Embryonic facial prominence (tissue), 1 donor: Measurements from ENCODE around the gene CCDC167.
"Not testable (repeated sequence)": the region's sequence is repeated elsewhere in the genome, so short reads cannot be mapped to it uniquely, and the experiment has no call there.

Experiments
- DNase-seq: peaks from one replicate; pipeline ENCODE4 v3.0.0-alpha.2; 2016; ENCODE audit errors: extremely low spot score

The CCDC167 gene

DNA sequence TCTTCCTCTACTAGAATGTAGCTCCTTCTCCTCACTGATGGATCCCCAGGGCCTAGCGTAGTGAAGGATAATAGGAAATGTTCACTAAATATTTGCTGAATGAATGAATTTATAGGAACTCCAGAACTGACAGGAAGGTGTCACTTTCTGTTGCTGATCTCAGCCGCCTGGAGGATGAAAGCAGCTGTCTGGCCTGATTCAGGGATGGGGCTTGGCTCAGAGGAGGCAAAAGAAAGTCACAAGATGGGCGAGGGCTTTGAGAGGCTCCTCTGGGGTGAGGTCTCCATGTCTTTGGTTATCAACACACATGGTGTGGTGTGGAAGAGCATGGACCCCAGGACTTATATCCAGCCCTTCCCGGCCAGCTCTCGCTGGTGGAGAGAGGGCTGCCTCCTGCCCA is 11.5 kb upstream of the CCDC167 start:
- no peak for DNase-seq

DNA sequence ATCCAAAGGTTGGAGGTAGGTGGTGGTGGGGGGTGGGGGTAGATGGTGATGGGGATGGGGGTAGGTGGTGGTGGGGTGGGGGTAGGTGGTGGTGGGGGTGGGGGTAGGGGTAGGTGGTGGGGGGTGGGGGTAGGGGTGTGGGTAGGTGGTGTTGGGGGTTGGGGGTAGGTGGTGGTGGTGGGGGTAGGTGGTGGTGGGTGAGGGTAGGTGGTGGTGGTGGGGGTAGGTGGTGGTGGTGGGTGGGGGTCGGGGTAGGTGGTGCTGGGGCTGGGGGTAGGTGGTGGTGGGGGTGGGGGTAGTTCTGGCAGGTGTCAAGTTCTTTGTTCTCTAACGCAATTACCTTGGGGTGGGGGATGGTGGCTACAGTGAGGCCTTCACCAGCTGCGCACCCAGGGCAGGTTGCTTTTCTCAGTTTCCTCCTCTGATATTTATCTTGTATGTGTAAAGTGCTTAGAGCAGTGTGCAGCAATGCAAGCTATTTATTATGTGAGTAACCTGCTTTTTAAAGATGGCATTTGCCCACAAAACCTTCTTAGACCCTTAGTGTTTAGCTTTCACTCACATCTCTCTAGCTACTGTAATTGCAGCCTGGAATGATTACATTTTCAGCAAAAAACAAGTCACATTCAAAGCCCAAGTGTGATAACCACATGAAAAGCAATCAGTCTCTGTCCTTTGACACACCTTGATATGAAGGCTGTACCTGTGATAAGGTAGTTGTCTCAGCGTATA is 8.2 kb upstream of the CCDC167 start:
- DNase-seq, result no peak

DNA sequence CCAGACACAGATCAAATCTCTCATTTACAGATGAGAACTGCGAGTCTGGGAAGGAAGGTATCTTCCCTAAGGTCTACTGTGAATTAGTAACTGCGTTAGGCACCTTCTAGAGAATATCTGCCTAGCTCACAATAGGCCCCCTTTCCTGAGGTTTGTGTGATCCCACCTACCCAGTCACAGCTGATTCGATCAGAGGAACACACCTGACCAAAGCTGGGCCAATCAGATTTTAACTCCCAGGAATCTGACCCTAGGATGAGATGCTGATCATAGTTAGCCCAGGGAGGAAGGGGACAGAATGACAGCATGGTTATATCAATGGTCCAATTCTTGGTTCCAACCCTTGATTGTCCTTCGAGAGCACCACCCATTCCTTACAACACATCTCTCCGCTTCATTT is 7.4 kb upstream of the CCDC167 start:
- DNase-seq, result no peak

GRCh38 chr6:37506479-37506878 is 6.8 kb upstream of the CCDC167 start:
- no peak for DNase-seq

- no peak for DNase-seq
Measured at GRCh38 chr6:37504024-37504423, 4.3 kb upstream of the CCDC167 start.

GRCh38 chr6:37503309-37503965 is 3.7 kb upstream of the CCDC167 start:
- DNase-seq, result no peak

- no peak for DNase-seq
Measured at GRCh38 chr6:37502703-37503291, 3.1 kb upstream of the CCDC167 start.

DNA sequence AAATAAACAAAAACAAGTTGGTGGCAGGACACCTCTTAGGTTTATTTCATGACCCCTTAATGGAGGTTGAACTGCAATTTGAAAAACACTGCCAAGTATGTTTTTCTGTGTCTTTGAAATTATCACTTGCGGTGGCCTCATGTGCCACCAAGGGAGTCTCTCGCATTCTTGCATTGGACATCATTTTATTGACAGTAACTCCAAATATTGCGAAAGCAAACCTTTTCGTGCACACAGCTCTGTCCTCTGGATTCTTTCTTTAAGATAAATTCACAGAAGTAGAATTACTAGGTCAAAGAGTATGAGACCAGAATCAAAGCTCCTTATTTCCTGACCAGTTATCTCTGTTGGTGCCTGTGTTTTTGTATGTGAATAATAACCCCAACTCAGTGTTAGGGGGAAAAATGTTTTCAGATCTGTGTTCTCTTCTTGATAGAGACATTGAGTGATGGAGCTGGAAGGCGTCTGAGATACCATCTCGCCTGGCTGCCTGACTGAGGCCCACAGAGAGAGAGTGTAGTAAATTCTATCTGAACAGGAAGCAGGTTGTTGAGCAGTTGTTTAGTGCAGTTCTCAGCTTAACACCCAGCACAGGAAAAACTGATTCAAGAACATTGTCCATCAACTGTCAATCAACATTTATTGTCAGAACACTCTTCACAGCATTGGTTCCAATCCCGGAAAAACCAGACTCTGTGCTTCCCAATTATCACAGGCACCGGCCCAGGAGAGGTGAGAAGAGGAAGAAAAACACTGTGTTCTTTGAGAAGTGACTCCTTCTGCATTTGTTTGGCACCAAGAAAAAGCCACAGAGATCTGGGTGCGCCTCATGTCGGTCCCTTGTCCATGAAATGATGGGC is 2.2 kb upstream of the CCDC167 start:
- no peak for DNase-seq

DNA sequence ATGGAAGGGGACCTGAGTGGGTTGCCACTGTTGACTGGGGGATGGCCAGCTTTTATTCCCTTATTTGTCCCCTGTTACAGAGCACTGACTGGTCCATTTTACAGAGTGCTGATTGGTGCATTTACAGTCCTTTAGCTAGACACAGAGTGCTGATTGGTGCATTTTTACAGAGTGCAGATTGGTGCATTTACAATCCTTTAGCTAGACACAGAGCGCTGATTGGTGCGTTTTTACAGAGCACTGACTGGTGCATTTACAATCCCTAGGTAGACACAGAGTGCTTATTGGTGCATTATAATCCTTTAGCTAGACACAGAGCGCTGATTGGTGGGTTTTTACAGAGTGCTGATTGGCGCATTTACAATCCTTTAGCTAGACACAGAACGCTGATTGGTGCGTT is 1.2 kb upstream of the CCDC167 start:
- DNase-seq, result not testable (repeated sequence)

- no peak for DNase-seq
Measured at GRCh38 chr6:37500294-37500608, 558 bp upstream of the CCDC167 start.

DNA sequence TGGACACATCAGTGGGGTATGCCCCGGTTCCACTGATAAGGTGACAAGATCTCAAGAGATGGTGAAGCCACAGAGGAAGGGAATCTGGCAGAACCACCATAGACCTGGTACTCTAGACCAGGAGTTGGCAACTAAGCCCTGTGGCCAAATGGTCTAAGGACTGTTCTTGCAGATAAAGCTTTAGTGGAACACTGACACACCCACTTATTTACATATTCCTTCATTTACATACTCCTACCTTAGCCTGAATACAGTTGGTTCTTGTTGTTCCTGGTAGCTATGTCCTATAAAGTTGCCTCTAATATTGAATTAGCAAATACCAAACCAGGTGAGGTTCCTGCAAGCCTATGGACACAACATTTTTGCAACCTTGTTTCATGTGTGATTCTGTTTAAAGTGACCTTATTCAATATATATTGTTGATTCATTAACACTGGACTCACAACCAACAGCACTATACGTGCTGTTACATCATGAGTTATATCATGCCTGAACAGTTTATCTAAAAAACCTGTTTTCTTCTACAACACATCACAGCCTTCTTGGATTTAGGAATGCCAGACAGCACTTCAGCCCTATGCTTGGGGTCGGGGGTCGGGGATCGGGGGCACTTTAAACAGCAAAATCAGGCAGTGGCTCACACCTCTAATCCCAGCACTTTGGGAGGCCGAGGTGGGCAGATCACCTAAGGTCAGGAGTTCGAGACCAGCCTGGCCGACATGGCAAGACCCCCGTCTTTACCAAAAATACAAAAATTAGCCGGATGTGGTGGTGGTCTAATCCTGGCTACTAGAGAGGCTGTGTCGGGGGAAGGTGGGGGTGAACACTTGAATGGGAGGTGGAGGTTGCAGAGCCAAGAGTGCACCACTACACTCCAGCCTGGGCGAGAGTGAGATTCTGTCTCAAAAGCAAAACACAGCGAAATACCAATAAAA is 2.5 kb downstream of the CCDC167 start:
- DNase-seq, result no peak

DNA sequence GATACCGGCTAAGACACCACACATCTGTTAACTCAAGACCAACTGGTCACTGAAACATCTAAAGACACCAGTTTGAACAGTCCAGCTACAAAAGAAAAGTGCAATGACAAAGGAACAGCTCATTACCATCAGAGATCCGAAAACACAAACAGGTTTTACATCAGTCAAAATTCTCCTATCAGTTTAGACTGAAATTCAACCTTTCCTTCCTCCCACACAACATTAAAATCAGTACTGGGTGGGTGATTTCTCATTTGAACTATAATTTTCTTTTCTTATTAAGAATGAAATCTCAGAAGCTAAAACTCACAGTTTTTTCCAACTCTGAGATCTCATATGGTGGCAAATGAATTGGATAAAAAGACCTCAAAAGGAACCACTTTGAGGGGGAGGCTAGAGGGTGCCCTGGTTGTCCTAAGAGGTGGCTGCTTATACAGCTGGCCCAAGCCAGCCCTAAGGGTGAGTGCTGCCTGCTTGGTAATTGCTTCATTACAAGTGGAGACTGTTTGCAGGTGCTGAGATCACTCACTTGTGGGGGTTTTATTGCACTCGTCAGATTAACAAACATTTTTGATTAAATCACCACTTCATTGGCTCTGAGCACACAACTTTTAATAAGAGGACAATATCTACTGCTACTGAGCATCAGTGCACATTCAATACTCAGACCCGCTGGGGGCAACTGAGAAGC is 4.3 kb downstream of the CCDC167 start:
- DNase-seq, result no peak

DNA sequence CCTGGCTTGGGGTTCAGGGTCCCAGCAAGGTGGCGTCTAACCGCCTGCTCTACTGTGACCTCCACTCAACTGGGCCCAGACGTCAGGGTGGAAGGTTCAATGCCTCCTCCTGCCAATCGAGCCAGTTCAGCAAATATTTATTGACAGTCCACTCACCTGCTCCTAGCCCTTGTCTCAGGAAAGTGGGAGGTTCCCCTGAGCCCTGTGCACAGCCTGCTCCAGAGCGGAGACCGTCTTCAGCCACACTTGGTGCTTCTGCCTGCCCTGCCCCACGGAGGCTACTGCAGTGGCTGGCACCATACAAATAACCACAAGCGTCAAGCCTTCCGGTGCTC is 6.1 kb downstream of the CCDC167 start:
- DNase-seq, result no peak

- DNase-seq, result no peak
Measured at GRCh38 chr6:37492991-37493660, 6.6 kb downstream of the CCDC167 start.

DNA sequence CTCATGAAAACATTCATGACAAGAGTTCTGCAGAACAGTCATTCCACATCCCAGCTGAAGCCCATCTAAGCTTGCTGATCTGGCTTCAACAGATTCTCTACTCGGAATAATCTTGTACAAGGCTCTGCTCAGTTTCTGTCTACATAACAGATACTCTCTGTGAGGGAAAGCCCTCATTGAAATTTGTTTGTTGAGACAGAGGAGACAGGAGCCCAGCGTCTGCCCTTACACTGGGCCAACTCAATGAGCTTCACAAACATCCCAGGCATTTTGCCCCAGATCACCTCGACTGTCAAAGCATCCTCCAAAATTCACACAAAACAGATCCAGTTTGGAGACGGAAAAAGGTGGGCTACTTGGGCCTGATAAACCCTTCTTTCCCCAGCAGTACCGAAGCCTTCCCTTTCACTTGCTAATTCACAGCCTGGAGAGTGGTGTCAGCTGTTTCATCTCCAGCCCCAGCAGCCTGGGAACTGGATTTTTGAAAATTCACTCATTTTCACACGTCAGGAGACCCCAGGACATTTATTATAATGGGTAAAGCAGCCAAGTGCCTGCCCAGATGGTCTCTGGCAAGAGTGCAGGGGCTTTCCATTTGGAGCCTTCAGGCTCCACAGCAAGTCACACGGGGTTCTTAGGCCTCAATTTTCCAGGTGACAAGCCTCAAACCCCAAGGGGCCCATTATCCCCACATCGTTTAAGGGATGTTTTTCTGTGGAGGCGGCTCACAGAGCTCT is 7.3 kb downstream of the CCDC167 start:
- no peak for DNase-seq

GRCh38 chr6:37491830-37492208 is 7.9 kb downstream of the CCDC167 start:
- no peak for DNase-seq

DNA sequence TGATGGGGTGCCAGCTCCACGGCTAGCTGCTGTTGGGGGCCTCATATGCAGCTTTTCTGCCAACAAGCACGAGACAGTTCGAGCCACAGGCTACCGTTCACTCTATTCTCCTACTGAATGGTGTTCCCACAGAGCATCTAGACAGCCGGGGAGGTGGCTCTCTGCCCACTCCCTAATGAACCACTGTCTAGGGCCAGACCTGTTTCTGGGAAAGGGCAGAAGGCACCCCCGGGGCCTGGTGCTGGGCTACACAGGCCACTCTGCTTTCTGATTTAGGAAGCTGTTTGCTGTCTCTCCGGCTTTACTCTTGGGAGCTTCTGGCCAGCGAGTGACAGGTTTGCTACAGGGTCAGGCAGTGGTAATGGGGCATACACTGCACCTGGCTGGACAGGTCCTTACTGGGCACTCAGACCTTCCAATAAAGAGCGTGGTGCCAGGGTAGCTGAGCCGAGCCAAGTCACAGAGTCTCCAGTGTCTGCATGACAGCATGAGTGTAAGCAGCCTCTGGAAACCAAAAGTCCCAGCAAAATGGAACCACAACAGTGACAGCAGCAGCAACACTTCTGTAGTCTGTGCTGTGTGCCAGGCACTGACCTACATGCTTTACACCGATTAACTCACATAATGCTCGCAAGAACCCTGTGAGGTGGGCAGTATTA is 8.4 kb downstream of the CCDC167 start:
- no peak for DNase-seq

GRCh38 chr6:37490536-37491170 is 9.0 kb downstream of the CCDC167 start:
- no peak for DNase-seq
